Inflammatory macrophage treated with lipopolysaccharide for 4 hours (primary cell): ENCODE results near the gene CELA3B.
"Not testable (repeated sequence)": the region's sequence is repeated elsewhere in the genome, so short reads cannot be mapped to it uniquely, and the experiment has no call there.

Experiments
- DNase-seq: peaks from one replicate; pipeline ENCODE4 v3.0.0-alpha.2; 2020

The CELA3B gene

GRCh38 chr1:21976703-21977239 is at the start of gene CELA3B:
TSS of gene CELA3B (plus strand) at chr1:21977022. CDS start at chr1:21977040, 18 bp downstream.
- DNase-seq = not testable (repeated sequence)

GRCh38 chr1:21927533-21928237 is 49.1 kb upstream of the CELA3B start:
- no peak for DNase-seq

- DNase-seq = no peak
Observed at GRCh38 chr1:21930080-21930571, 46.7 kb upstream of the CELA3B start.

- DNase-seq = no peak
Observed at GRCh38 chr1:21930629-21931170, 46.1 kb upstream of the CELA3B start.

- no peak for DNase-seq
Observed at GRCh38 chr1:21931171-21932093, 45.4 kb upstream of the CELA3B start.

GRCh38 chr1:21932127-21932526 is 44.7 kb upstream of the CELA3B start:
- peak; percentile 73 for DNase-seq

GRCh38 chr1:21933397-21934248 is 43.2 kb upstream of the CELA3B start:
- no peak for DNase-seq

GRCh38 chr1:21935393-21935804 is 41.4 kb upstream of the CELA3B start:
- DNase-seq = no peak

GRCh38 chr1:21935891-21936365 is 40.9 kb upstream of the CELA3B start:
- DNase-seq = no peak

GRCh38 chr1:21936366-21937031 is 40.3 kb upstream of the CELA3B start:
- no peak for DNase-seq

- no peak for DNase-seq
Observed at GRCh38 chr1:21937034-21937371, 39.8 kb upstream of the CELA3B start, which contains the start of gene HSPG2. TSS of gene HSPG2 (minus strand) at chr1:21937310. CDS start at chr1:21937217, 93 bp downstream.

- DNase-seq = peak; percentile 61
Observed at GRCh38 chr1:21937372-21938121, 39.3 kb upstream of the CELA3B start.

- no peak for DNase-seq
Observed at GRCh38 chr1:21938732-21939538, 37.9 kb upstream of the CELA3B start.

- peak; percentile 69 for DNase-seq
Observed at GRCh38 chr1:21939650-21940374, 37.0 kb upstream of the CELA3B start.

GRCh38 chr1:21940492-21940891 is 36.3 kb upstream of the CELA3B start:
- DNase-seq = no peak

- DNase-seq = no peak
Observed at GRCh38 chr1:21941370-21941769, 35.5 kb upstream of the CELA3B start.

GRCh38 chr1:21942464-21942863 is 34.4 kb upstream of the CELA3B start:
- no peak for DNase-seq

- DNase-seq = not testable (repeated sequence)
Observed at GRCh38 chr1:21942959-21943640, 33.7 kb upstream of the CELA3B start.

- no peak for DNase-seq
Observed at GRCh38 chr1:21944733-21945073, 32.1 kb upstream of the CELA3B start.
